Germinal center (tissue), 1 donor: ENCODE measurements around the gene CCDC182.

Source experiments
- DNase-seq: peaks from one replicate; pipeline ENCODE4 v3.0.0; 2012; ENCODE audit warnings: mixed read lengths, low spot score

The CCDC182 gene

GRCh38 chr17:57756951-57757350 lies 11.9 kb upstream of the CCDC182 start:
- DNase-seq, result no peak

- DNase-seq, result no peak
Measured at GRCh38 chr17:57755480-57756070, 10.5 kb upstream of the CCDC182 start.

- DNase-seq, result no peak
Measured at GRCh38 chr17:57752031-57752905, 7.2 kb upstream of the CCDC182 start.

GRCh38 chr17:57751348-57751971 lies 6.4 kb upstream of the CCDC182 start:
- no peak for DNase-seq

- no peak for DNase-seq
Measured at GRCh38 chr17:57750895-57751294, 5.8 kb upstream of the CCDC182 start.

GRCh38 chr17:57750109-57750871 lies 5.2 kb upstream of the CCDC182 start:
- no peak for DNase-seq

GRCh38 chr17:57749701-57750100 lies 4.6 kb upstream of the CCDC182 start:
- DNase-seq, result no peak

- peak; percentile 65 for DNase-seq
Measured at GRCh38 chr17:57747221-57748017, 2.3 kb upstream of the CCDC182 start.

- no peak for DNase-seq
Measured at GRCh38 chr17:57746221-57746620, 1.1 kb upstream of the CCDC182 start.

GRCh38 chr17:57744195-57745170 lies 616 bp downstream of the CCDC182 start:
- no peak for DNase-seq

- DNase-seq, result no peak
Measured at GRCh38 chr17:57740235-57740528, 4.9 kb downstream of the CCDC182 start.

GRCh38 chr17:57739402-57740234 lies 5.5 kb downstream of the CCDC182 start:
- peak; percentile 45 for DNase-seq

- DNase-seq, result no peak
Measured at GRCh38 chr17:57737450-57737849, 7.6 kb downstream of the CCDC182 start.

- no peak for DNase-seq
Measured at GRCh38 chr17:57735707-57736106, 9.4 kb downstream of the CCDC182 start.

- peak; percentile 19 for DNase-seq
Measured at GRCh38 chr17:57735230-57735629, 9.9 kb downstream of the CCDC182 start.

- no peak for DNase-seq
Measured at GRCh38 chr17:57733085-57733484, 12.0 kb downstream of the CCDC182 start.

GRCh38 chr17:57732062-57732461 lies 13.0 kb downstream of the CCDC182 start:
- DNase-seq, result no peak

- DNase-seq, result no peak
Measured at GRCh38 chr17:57730026-57730701, 14.9 kb downstream of the CCDC182 start.

- DNase-seq, result no peak
Measured at GRCh38 chr17:57727630-57728175, 17.4 kb downstream of the CCDC182 start.
